Neural progenitor cell (in vitro differentiated cells): Measurements from ENCODE around the gene TMPRSS9. TPM values are rescaled to one million over a fixed set of nuclear protein-coding genes. Genes with fewer than 3 reads are reported as not detected.
"Not testable (repeated sequence)": the region's sequence is repeated elsewhere in the genome, so short reads cannot be mapped to it uniquely, and the experiment has no call there.

Experiments used
- DNase-seq: peaks from one replicate; pipeline ENCODE4 v3.0.0-alpha.2; 2016; ENCODE audit warnings: low spot score
- H2AFZ ChIP-seq: fragments of 200-600 bp; sonication (generic); replicated peaks from 2 replicates; pipeline ENCODE4 v1.6.1; 2016; ENCODE audit warnings: antibody characterized with exemption
- H3F3A ChIP-seq: fragments of 200-600 bp; sonication (generic); 2 replicates; pipeline ENCODE4 v1.6.1; 2016; ENCODE audit warnings: antibody characterized with exemption, low read depth
- H3K27ac ChIP-seq: fragments of 200-600 bp; sonication (generic); 2 replicates; pipeline ENCODE4 v1.5.1; 2016; ENCODE audit warnings: mild to moderate bottlenecking
- H3K27me3 ChIP-seq: fragments of 200-600 bp; sonication (generic); 2 replicates; pipeline ENCODE4 v1.6.1; 2016; ENCODE audit warnings: mild to moderate bottlenecking, moderate library complexity
- H3K36me3 ChIP-seq: fragments of 200-600 bp; sonication (generic); 2 replicates; pipeline ENCODE4 v1.5.1; 2016
- H3K4me1 ChIP-seq: fragments of 200-600 bp; sonication (generic); 2 replicates; pipeline ENCODE4 v1.6.1; 2016; ENCODE audit warnings: mixed run types
- H3K4me2 ChIP-seq: fragments of 200-600 bp; sonication (generic); 2 replicates; pipeline ENCODE4 v1.6.1; 2016
- H3K4me3 ChIP-seq: fragments of 200-600 bp; sonication (generic); 2 replicates; pipeline ENCODE4 v1.5.1; 2016
- H3K79me2 ChIP-seq: fragments of 200-600 bp; sonication (generic); 2 replicates; pipeline ENCODE4 v1.6.1; 2016; ENCODE audit warnings: low read depth
- H3K9ac ChIP-seq: fragments of 200-600 bp; sonication (generic); 2 replicates; pipeline ENCODE4 v1.6.1; 2016
- H3K9me3 ChIP-seq: fragments of 200-600 bp; sonication (generic); 2 replicates; pipeline ENCODE4 v1.5.1; 2016; ENCODE audit warnings: low read depth
- H4K20me1 ChIP-seq: fragments of 200-600 bp; sonication (generic); 2 replicates; pipeline ENCODE4 v1.6.1; 2016; ENCODE audit warnings: low read depth
- H3K27ac Mint-ChIP-seq: 3 replicates; pipeline ENCODE4 v1.8.0; 2021; ENCODE audit warnings: mixed read lengths
- H3K27me3 Mint-ChIP-seq: 2 replicates; pipeline ENCODE4 v1.8.0; 2022; ENCODE audit warnings: low read depth, mild to moderate bottlenecking, inconsistent platforms, moderate library complexity, mixed read lengths; ENCODE audit not compliant: insufficient read depth
- H3K36me3 Mint-ChIP-seq: 3 replicates; pipeline ENCODE4 v1.8.0; 2021; ENCODE audit warnings: mixed read lengths
- H3K4me1 Mint-ChIP-seq: 3 replicates; pipeline ENCODE4 v1.8.0; 2021; ENCODE audit warnings: mixed read lengths
- H3K4me3 Mint-ChIP-seq: 3 replicates; pipeline ENCODE4 v1.8.0; 2021; ENCODE audit warnings: mild to moderate bottlenecking, moderate library complexity, mixed read lengths
- H3K9me3 Mint-ChIP-seq: 3 replicates; pipeline ENCODE4 v1.8.0; 2020; ENCODE audit warnings: mixed read lengths
- CTCF ChIP-seq: fragments of 200-600 bp; sonication (generic); IDR thresholded peaks from 2 replicates; pipeline ENCODE4 v1.5.1; 2017; ENCODE audit warnings: antibody characterized with exemption, mild to moderate bottlenecking
- EZH2 ChIP-seq: fragments of 200-600 bp; sonication (generic); IDR thresholded peaks from 2 replicates; pipeline ENCODE4 v1.6.1; 2017; ENCODE audit warnings: antibody characterized with exemption, mild to moderate bottlenecking, moderate library complexity
- EZH2phosphoT487 ChIP-seq: fragments of 200-600 bp; sonication (generic); IDR thresholded peaks from 2 replicates; pipeline ENCODE4 v1.6.1; 2017; ENCODE audit warnings: antibody characterized with exemption
- total RNA-seq: library from RNA; depleted of rRNA; stranded (reverse); fragments of >200 nt; gene quantifications from 2 replicates; pipeline ENCODE4 v1.2.3, GENCODE V29; 2015; ENCODE audit warnings: low replicate concordance

Gene TMPRSS9
- total RNA-seq, 1 donor from 2014 or later = not detected

DNA sequence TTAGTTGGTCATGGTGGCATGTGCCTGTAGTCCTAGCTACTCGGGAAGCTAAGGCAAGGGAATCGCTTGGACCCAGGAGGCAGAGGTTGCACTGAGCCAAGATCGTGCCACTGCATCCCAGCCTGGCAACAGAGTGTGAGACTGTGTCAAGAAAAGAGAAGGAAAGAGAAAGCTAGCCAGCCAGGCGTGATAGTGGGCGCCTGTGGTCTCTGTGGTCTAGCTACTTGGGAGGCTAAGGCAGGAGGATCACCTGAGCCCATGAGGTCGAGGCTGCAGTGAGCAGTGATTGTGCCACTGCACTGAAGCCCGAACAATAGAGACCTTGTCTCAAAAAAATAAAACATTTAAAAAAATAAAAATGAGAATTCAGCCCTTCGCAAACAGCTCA, 34.0 kb downstream of the TMPRSS9 start:
- Histone ChIP-seq H3K9me3 (no peaks in the 10 kb centered on the region), H3K9ac (no peak overlapping the region), H3K4me1 (no peaks in the 10 kb centered on the region), H3K27ac (no peak overlapping the region), H3K79me2 (no peaks in the 10 kb centered on the region), H3K36me3 (no peaks in the 10 kb centered on the region), H4K20me1 (no peaks in the 10 kb centered on the region), H3K4me2 (no peak overlapping the region), H2AFZ (no peak overlapping the region), H3K4me3 (no peak overlapping the region), H3K27me3 (no peaks in the 10 kb centered on the region), H3F3A (no peaks in the 10 kb centered on the region)
- Mint-ChIP-seq H3K27me3 (peaks cover 15% of the 10 kb centered on the region), H3K4me1 (peaks cover 7% of the 10 kb centered on the region), H3K4me3 (no peak overlapping the region), H3K27ac (no peak overlapping the region), H3K36me3 (no peaks in the 10 kb centered on the region), H3K9me3 (no peaks in the 10 kb centered on the region)
- no peak for TF ChIP-seq EZH2
- TF ChIP-seq CTCF = no peak
- TF ChIP-seq EZH2phosphoT487 = no peak
- DNase-seq = no peak

GRCh38 chr19:2394442-2395292, 34.6 kb downstream of the TMPRSS9 start:
- Mint-ChIP-seq H3K27me3 (peaks cover 16% of the 10 kb centered on the region), H3K9me3 (no peaks in the 10 kb centered on the region), H3K4me3 (no peak overlapping the region), H3K27ac (no peak overlapping the region), H3K36me3 (no peaks in the 10 kb centered on the region), H3K4me1 (peaks cover 7% of the 10 kb centered on the region)
- no peak for DNase-seq
- Histone ChIP-seq H3K9me3 (no peaks in the 10 kb centered on the region), H2AFZ (no peak overlapping the region), H3K4me2 (no peak overlapping the region), H3K36me3 (no peaks in the 10 kb centered on the region), H3K4me3 (no peak overlapping the region), H3K79me2 (no peaks in the 10 kb centered on the region), H3K27me3 (no peaks in the 10 kb centered on the region), H3K9ac (no peak overlapping the region), H3K4me1 (no peaks in the 10 kb centered on the region), H4K20me1 (no peaks in the 10 kb centered on the region), H3F3A (no peaks in the 10 kb centered on the region), H3K27ac (no peak overlapping the region)
- TF ChIP-seq EZH2 (no peak), EZH2phosphoT487 (no peak), CTCF (no peak)

DNA sequence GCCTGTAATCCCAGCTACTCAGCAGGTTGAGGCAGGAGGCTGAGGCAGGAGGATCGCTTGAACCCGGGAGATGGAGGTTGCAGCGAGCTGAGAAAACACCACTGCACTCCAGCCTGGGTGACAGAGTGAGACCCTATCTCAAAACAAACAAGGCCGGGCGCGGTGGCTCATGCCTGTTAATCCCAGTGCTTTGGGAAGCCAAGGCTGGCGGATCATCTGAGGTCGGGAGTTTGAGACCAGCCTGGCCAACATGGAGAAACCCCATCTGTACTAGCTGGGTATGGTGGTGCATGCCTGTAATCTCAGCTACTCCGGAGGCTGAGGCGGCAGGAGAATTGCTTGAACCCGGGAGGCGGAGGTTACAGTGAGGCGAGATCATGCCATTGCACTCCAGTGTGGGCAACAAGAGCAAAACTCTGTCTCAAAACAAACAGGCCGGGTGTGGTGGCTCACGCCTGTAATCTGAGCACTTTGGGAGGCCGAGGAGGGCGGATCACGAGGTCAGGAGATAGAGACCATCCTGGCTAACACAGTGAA, 35.3 kb downstream of the TMPRSS9 start:
- not testable (repeated sequence) for H3K4me3 ChIP-seq, H3K4me1 Mint-ChIP-seq, H3K9me3 Mint-ChIP-seq, H3K36me3 ChIP-seq, H3K27ac ChIP-seq, H3K27me3 ChIP-seq, H4K20me1 ChIP-seq, H3K27ac Mint-ChIP-seq, DNase-seq, H2AFZ ChIP-seq, H3K4me2 ChIP-seq, H3K4me1 ChIP-seq, H3K36me3 Mint-ChIP-seq, H3K9ac ChIP-seq, H3K9me3 ChIP-seq, H3K79me2 ChIP-seq, H3K4me3 Mint-ChIP-seq, H3F3A ChIP-seq
- peaks cover 13% of the 10 kb centered on the region for H3K27me3 Mint-ChIP-seq

DNA sequence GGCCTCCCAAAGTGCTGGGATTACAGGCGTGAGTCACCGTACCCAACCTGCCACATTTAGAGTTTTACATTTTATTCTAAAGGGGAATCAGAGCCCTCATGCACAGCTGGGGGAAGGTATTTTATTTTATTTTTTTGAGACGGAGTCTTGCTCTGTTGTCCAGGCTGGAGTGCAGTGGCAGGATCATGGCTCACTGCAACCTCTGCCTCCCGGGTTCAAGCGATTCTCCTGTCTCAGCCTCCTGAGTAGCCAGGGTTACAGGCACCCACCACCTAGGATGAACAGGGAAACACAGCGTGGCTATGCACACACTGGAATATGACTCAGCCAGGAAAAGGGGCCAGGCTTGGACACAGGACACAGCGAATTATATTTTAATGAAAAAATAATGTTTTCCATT, 37.1 kb downstream of the TMPRSS9 start:
- H3K36me3 Mint-ChIP-seq = not testable (repeated sequence)

More for the DNA sequence above, 37.1 kb downstream of the TMPRSS9 start:
- H3K27me3 ChIP-seq, H3K36me3 ChIP-seq, H3K27ac Mint-ChIP-seq, DNase-seq, H3K4me2 ChIP-seq, H3K4me1 Mint-ChIP-seq, H3K4me3 Mint-ChIP-seq, H3K9me3 Mint-ChIP-seq, H3K27ac ChIP-seq, H3K9me3 ChIP-seq, H3K4me3 ChIP-seq, H3K79me2 ChIP-seq, H3F3A ChIP-seq, H3K9ac ChIP-seq, H2AFZ ChIP-seq, H3K4me1 ChIP-seq, H4K20me1 ChIP-seq: not testable (repeated sequence)
- peaks cover 16% of the 10 kb centered on the region for H3K27me3 Mint-ChIP-seq
